Hepatic stellate cell (primary cell): Measurements from ENCODE around the gene ZNF460.
"Not testable (repeated sequence)": the region's sequence is repeated elsewhere in the genome, so short reads cannot be mapped to it uniquely, and the experiment has no call there.

Experiments used
- DNase-seq: peaks from one replicate; pipeline ENCODE4 v3.0.0; 2011; ENCODE audit warnings: low spot score

Gene ZNF460

GRCh38 chr19:57280165-57280961 lies at the start of gene ZNF460:
Gene ZNF460 (plus strand): TSS chr19:57280485. CDS start chr19:57280807, 322 bp downstream.
- peak; percentile 93 for DNase-seq

- no peak for DNase-seq
Measured at GRCh38 chr19:57231686-57232085, 48.6 kb upstream of the ZNF460 start.

GRCh38 chr19:57233207-57233606 lies 47.1 kb upstream of the ZNF460 start:
- no peak for DNase-seq

- no peak for DNase-seq
Measured at GRCh38 chr19:57239982-57240310, 40.3 kb upstream of the ZNF460 start.

GRCh38 chr19:57240311-57241090 lies 39.8 kb upstream of the ZNF460 start, which contains the start of gene ZNF805:
Gene ZNF805 (plus strand): TSS chr19:57240632. CDS start chr19:57240892, 260 bp downstream.
- DNase-seq, result peak; percentile 97

GRCh38 chr19:57241176-57241575 lies 39.1 kb upstream of the ZNF460 start:
- DNase-seq, result peak; percentile 27

GRCh38 chr19:57242821-57243220 lies 37.5 kb upstream of the ZNF460 start:
- no peak for DNase-seq

GRCh38 chr19:57244513-57244912 lies 35.8 kb upstream of the ZNF460 start:
- no peak for DNase-seq

GRCh38 chr19:57245066-57245465 lies 35.2 kb upstream of the ZNF460 start:
- no peak for DNase-seq

- DNase-seq, result no peak
Measured at GRCh38 chr19:57245959-57246358, 34.3 kb upstream of the ZNF460 start.

- no peak for DNase-seq
Measured at GRCh38 chr19:57248646-57249045, 31.6 kb upstream of the ZNF460 start.

GRCh38 chr19:57249329-57249728 lies 31.0 kb upstream of the ZNF460 start:
- peak; percentile 28 for DNase-seq

- not testable (repeated sequence) for DNase-seq
Measured at GRCh38 chr19:57253767-57254166, 26.5 kb upstream of the ZNF460 start.

GRCh38 chr19:57262044-57262443 lies 18.2 kb upstream of the ZNF460 start:
- no peak for DNase-seq

GRCh38 chr19:57263244-57263741 lies 17.0 kb upstream of the ZNF460 start:
- no peak for DNase-seq

- DNase-seq, result no peak
Measured at GRCh38 chr19:57267291-57267690, 13.0 kb upstream of the ZNF460 start.

- peak; percentile 78 for DNase-seq
Measured at GRCh38 chr19:57269515-57270250, 10.6 kb upstream of the ZNF460 start.

- no peak for DNase-seq
Measured at GRCh38 chr19:57271280-57271679, 9.0 kb upstream of the ZNF460 start.

- DNase-seq, result no peak
Measured at GRCh38 chr19:57273014-57273413, 7.3 kb upstream of the ZNF460 start.

- no peak for DNase-seq
Measured at GRCh38 chr19:57276430-57276829, 3.9 kb upstream of the ZNF460 start.

- DNase-seq, result not testable (repeated sequence)
Measured at GRCh38 chr19:57278481-57278880, 1.8 kb upstream of the ZNF460 start.

GRCh38 chr19:57279418-57280164 lies 694 bp upstream of the ZNF460 start:
- peak; percentile 94 for DNase-seq
